ENCODE data around the gene AHCYL1.

The AHCYL1 gene

DNA sequence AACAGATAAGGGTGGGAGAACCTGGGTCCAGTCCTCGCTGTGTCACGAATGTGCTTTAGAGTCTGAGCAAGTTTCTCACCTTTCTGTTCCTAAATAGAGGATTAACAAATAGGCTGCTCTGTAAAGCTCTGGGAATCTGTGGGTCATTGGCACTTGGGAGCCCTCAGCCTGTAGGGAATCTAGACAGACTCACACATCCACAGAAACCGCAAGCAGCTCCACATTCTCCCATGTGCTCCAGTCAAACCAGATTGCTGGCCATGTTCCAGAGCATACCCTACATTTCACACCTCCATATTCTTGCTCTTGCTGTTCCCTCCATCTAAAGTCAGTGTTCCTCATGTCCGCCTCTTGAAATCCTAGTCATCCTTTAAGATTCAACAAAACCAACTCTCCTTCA lies 7.8 kb upstream of the AHCYL1 start:
- DNase-seq (ENCODE audit: low read depth) = no peak

DNA sequence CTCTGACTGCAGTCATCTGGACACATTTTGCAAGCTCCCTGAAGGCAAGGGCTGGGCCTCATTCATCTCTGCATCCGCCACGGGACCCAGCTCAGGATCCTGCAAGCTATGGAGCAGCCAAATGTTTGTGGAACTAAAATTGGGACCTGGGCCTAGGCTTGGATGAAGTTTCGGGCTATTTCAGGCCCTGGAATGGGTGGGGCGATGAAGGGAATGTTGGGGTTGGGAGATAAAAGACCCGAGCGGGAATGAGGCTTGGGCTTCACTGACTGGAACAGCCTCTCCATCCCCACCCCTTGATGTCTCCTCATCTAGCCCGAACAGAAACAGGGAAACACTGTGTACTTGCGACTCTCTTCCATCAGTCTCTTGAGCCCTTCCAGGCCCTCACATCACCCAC lies 7.3 kb upstream of the AHCYL1 start:
- no peak for DNase-seq (ENCODE audit: low read depth)

GRCh38 chr1:109977657-109978378 lies 6.7 kb upstream of the AHCYL1 start:
- no peak for DNase-seq (ENCODE audit: low read depth)

- DNase-seq (ENCODE audit: low read depth) = no peak
Observed at GRCh38 chr1:109978761-109979488, 5.6 kb upstream of the AHCYL1 start.

DNA sequence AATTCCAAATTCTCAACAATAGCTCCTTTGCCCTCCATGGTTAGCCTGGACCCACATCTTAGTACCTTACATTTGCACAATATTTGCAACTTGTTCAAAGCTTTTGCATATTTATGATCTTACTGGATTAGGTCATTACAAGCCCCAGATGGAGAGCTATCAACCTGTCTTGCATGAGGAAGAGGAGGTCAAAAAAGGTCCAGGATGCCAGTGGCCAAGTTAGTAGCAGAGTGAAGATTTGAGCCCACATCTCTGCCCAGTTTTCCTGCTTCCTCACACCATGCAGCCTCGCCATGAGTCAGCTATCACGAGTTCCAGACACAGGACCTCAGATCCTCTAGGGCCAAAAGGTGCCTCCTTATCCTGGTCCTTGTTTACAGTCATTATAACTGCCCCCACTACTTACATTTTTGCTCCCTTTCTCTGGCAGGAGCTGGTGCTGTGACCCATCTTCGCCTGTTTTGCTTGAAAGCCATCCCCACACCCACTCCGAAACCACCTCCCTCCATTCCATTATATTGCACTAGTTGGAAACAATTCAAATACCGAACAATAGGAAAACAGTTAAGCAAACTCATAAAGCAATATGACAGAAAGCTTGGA lies 5.0 kb upstream of the AHCYL1 start:
- peak; percentile 41 for DNase-seq (ENCODE audit: low read depth)

DNA sequence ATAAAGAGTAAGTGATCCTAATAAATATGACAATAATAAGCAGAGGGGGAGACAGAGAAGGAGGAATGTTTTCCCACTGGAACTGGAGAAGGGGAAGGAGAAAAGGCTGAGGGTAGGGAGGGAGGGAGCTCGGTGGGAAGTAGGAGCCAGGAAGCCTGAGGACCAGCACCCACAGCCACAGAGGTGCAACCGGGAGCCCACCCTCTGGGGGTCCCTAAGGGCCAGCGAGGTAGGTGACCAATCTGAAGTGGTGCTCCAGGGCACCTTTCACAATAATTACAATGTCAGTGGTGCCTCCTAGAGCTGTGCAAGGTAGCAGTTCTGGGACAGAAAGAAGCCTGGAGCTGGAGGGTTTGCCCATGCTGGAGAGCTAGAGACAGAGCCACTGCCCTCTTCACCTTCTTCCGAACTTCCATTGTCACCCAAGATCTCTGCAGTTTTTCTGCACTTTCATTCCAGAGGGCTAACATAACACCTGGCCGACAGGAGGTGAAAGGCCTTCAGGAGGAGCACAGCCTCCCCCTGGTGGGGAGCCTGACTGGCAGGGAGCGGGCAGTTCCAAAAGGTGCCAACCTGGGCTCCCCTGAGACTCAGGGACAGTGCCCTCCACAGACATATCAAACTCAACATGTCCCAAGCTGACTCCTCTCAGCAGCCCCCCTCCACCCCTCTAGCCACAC lies 4.1 kb upstream of the AHCYL1 start:
- DNase-seq (ENCODE audit: low read depth) = no peak

GRCh38 chr1:109981004-109981335 lies 3.6 kb upstream of the AHCYL1 start:
- DNase-seq (ENCODE audit: low read depth) = no peak

DNA sequence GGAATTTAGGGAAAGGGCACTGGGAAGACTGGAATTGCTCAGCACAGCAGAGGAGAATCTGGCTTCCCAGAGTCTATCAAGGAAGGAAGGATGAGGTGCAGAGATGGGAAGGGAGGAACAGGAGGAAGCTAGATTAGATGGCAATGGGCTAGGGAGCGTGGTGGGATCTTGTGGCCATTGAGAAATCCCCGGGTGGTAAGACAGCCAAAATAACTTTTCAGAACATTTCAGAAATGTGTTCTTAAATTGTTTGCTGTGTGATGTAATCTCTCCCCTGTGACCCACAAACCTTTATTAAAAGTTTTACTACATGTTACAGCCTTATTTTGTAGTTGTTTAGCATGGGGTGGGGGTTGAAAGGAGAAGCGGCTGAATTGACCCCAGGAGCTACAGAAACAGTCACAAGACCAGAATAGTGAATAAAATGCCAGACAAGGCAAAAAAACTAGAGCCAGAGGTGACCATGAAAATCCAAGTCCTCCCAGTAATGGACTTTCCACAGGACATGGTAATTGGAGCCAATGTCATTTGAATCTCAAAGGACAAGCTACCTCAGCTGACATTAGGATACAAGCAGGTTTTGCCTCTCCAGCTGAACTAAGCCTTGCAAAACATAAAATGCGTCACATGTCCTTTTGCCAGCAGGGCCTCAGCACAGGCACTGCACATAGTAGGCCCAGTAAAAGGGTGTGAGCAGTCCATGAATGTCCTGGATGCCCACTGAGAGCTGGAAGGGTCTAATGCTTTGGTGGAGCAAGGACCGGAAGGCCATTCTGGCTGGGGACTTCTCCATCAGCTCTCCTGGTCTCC lies 980 bp upstream of the AHCYL1 start:
- no peak for DNase-seq (ENCODE audit: low read depth)

DNA sequence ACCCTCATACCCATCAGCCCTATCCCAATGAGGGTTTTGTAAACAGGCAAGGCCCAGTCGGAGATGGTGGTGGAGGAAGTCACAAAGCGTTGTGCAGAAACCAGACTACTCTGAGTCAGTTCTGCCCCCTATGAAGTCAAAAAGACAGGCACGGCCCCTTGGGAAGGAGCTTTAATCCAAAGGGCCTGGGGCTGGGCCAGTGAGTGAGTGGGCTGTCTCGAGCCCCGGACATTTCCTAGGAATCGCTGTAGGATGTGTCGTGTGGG lies 442 bp upstream of the AHCYL1 start:
- no peak for DNase-seq (ENCODE audit: low read depth)

GRCh38 chr1:109985247-109986053 lies 885 bp downstream of the AHCYL1 start:
- no peak for DNase-seq (ENCODE audit: low read depth)

- no peak for DNase-seq (ENCODE audit: low read depth)
Observed at GRCh38 chr1:109986054-109986444, 1.5 kb downstream of the AHCYL1 start.

DNA sequence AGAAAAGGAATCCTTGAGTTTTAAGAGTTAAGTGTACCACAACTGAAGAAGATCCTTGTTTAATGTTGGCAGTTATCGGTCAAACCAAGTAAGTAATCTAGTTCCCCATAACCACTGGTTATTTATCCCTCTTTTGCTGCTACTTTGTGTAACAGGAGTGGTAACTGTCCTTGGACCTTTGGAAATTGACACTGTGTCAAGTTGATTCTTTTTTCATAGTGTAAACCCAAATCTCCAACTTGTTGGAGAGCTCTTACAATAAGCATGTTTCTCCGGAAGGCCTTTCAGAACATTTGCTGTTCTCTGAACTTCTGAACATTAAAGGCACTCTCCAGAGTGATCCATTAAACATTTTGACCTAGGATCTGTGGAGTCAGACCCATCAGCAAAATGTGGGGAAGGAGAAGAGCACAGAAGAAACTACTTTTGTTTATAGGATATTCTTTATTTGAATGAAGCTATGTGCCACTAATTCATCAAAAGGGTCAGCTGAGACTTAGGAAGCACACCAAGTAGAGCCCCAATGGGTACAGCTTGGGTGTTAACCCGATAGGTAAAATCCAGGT lies 3.9 kb downstream of the AHCYL1 start:
- no peak for DNase-seq (ENCODE audit: low read depth)

- DNase-seq (ENCODE audit: low read depth) = no peak
Observed at GRCh38 chr1:109989506-109990301, 5.1 kb downstream of the AHCYL1 start.

GRCh38 chr1:109990302-109990653 lies 5.7 kb downstream of the AHCYL1 start:
- DNase-seq (ENCODE audit: low read depth) = no peak

DNA sequence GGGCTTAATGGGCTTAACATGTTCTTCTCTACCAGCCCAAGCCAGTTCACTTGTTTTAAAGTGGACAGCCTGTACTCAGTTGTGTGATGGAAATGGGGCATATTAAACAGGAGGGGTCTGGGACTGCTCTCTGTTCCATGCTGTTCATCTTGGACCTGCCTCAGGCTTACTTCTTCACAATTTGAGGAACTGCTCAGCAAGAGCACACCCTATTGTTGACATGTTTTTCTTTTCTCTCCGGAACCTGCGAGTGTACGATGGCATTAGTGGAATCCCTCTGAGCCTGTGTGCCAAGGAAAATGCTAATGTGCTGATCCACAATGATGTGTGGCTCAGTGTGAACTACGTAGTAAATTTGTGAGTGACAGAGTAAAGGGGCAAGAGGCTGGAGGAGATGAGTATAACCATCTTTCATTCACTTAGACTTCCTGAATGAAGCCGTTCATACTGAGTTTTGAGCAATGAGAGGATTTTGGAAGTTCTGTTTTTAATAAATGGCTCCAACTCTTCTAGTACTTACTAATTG lies 6.9 kb downstream of the AHCYL1 start:
- DNase-seq (ENCODE audit: low read depth) = no peak

- DNase-seq (ENCODE audit: low read depth) = no peak
Observed at GRCh38 chr1:109993885-109994284, 9.3 kb downstream of the AHCYL1 start.

DNA sequence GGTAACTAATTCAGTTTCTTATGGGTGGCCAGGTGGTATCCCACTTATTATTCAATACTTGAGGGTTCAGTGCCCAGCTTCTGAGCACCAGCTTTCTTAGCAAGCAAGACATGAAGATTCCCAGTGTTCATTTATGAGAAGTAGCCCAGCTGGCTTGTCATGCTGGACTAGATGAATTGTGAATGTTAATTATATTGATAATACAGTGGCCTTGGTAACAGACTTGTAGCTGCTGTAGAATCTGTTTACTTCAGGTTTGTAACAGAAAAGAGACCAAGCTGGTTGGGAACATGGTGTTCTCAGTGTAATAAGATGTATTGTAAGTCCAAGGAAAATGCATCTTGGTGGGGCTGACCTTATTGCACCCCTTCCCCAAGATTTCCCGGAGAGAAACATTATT lies 10.1 kb downstream of the AHCYL1 start:
- no peak for DNase-seq (ENCODE audit: low read depth)

GRCh38 chr1:109995536-109995935 lies 11.0 kb downstream of the AHCYL1 start:
- no peak for DNase-seq (ENCODE audit: low read depth)

DNA sequence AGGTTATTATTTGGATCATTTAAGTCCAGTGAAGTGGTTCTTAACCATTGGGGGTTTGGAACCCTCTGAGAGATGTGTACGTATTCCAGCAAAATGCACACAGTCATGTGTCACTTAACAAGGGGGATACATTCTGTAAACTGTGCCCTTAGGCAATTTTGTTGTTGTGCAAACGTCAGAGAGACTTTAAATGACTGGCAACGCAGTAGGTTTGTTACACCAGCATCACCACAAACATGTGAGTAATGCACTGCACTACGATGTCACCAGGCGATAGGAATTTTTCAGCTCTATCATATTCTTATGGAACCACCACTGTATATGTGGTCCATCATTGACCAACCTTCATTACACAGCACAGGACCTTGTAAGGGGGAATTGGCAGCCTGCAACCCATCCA lies 11.9 kb downstream of the AHCYL1 start:
- DNase-seq (ENCODE audit: low read depth) = no peak

GRCh38 chr1:109997204-109997866 lies 12.8 kb downstream of the AHCYL1 start:
- no peak for DNase-seq (ENCODE audit: low read depth)
